DND-41 (cell line): ENCODE results near the gene GPC6.
"Not testable (repeated sequence)": the region's sequence is repeated elsewhere in the genome, so short reads cannot be mapped to it uniquely, and the experiment has no call there.

Source experiments
- ATAC-seq: fragments of 200-7000 bp; cut with Tn5 transposase; 3 replicates; pipeline ENCODE4 v1.9.1; 2021; ENCODE audit warnings: low read depth; ENCODE audit not compliant: insufficient read depth
- DNase-seq: peaks from one replicate; pipeline ENCODE4 v3.0.0-alpha.2; 2020
- H2AFZ ChIP-seq: 2 replicates; pipeline ENCODE4 v1.6.0; 2012; ENCODE audit warnings: low read depth, low read length
- H3K27ac ChIP-seq: 2 replicates; pipeline ENCODE4 v1.5.1; 2012; ENCODE audit warnings: low read length, inconsistent platforms
- H3K27me3 ChIP-seq: fragments of 200-600 bp; sonication (generic); 2 replicates; pipeline ENCODE4 v1.6.0; 2012; ENCODE audit warnings: low read length, mild to moderate bottlenecking, inconsistent platforms; ENCODE audit not compliant: insufficient read depth, poor library complexity
- H3K36me3 ChIP-seq: 2 replicates; pipeline ENCODE4 v1.5.1; 2012; ENCODE audit warnings: low read length, inconsistent platforms; ENCODE audit not compliant: insufficient read depth
- H3K4me1 ChIP-seq: 2 replicates; pipeline ENCODE4 v1.5.1; 2012; ENCODE audit warnings: mild to moderate bottlenecking, low read length; ENCODE audit not compliant: insufficient read depth
- H3K4me2 ChIP-seq: 2 replicates; pipeline ENCODE4 v1.6.0; 2012; ENCODE audit warnings: mild to moderate bottlenecking, moderate library complexity, low read length, inconsistent platforms; ENCODE audit not compliant: insufficient read depth
- H3K4me3 ChIP-seq, 2 experiments: fragments of 200-600 bp in 1 of 2; shearing (Covaris generic) in 1 of 2; 2 replicates each; pipeline ENCODE4 v1.5.1; 2012 to 2016; ENCODE audit warnings: inconsistent platforms in 2 of 2, low read length in 2 of 2, mild to moderate bottlenecking in 2 of 2, low read depth in 1 of 2, moderate library complexity in 1 of 2
- H3K79me2 ChIP-seq: 2 replicates; pipeline ENCODE4 v1.6.0; 2012; ENCODE audit warnings: low read length, inconsistent platforms; ENCODE audit not compliant: insufficient read depth
- H3K9ac ChIP-seq: 2 replicates; pipeline ENCODE4 v1.6.0; 2012; ENCODE audit warnings: low read depth, mild to moderate bottlenecking, inconsistent platforms, low read length, moderate library complexity
- H3K9me3 ChIP-seq: 2 replicates; pipeline ENCODE4 v1.5.1; 2012; ENCODE audit warnings: low read length, moderate library complexity, mild to moderate bottlenecking, inconsistent platforms; ENCODE audit not compliant: insufficient read depth, severe bottlenecking
- H4K20me1 ChIP-seq: 2 replicates; pipeline ENCODE4 v1.6.0; 2012; ENCODE audit warnings: low read length; ENCODE audit not compliant: insufficient read depth
- CTCF ChIP-seq: IDR thresholded peaks from 2 replicates; pipeline ENCODE4 v1.5.1; 2012; ENCODE audit warnings: borderline replicate concordance, low read length, moderate library complexity, mild to moderate bottlenecking; ENCODE audit not compliant: poor library complexity, severe bottlenecking; ENCODE audit errors: extremely low read depth
- EZH2 ChIP-seq: IDR thresholded peaks from 3 replicates; pipeline ENCODE4 v1.6.1; 2012; ENCODE audit warnings: borderline replicate concordance, low read depth, mild to moderate bottlenecking, moderate library complexity, low read length, inconsistent platforms; ENCODE audit not compliant: severe bottlenecking

The GPC6 gene

DNA sequence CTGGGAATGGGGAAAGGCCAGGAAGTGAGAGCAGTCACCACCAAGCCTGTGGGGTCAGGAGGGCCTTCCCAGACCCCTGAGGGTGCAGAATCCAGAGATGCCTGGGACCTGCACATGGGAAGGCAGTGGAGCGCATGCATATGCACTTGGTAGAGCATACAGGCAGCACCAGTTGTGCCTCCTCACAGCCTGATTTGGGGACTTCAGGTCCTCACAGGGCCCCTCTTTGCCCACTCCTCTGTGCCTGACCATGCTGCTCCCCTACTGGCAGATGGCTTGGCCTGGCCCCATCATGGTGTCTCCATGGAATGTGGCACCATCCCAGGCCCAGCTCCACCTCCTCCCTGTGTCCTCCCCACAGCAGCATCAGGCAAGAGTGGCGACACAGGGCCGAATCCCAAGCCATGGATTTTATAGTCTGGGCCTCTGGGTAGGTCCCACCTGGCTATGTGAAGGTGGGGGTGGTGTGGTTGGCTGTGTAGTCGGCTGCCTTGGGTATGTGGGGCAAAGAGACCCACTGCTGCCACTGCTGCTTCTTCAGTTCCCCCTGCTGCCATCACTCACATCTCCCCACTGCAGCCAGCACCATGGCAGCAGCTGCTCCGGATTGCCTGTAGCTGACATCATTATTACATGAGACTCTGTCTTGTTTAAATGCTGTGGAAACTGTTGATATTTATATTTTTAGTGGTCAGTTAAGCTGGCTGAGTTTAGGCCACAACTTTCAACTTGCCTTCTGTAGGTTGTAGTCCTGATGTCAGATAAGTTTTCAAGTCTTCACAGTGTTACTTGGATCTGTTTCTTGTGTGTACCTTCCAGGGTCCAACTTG, 247.0 kb downstream of the GPC6 start:
- no peak for TF ChIP-seq EZH2
- Histone ChIP-seq H3K27ac (no peak overlapping the region), H3K9ac (no peak overlapping the region), H3K9me3 (peaks cover 15% of the 10 kb centered on the region), H3K36me3 (no peaks in the 10 kb centered on the region), H4K20me1 (no peaks in the 10 kb centered on the region), H3K79me2 (no peaks in the 10 kb centered on the region), H3K4me1 (no peaks in the 10 kb centered on the region), H2AFZ (no peak overlapping the region), H3K4me2 (no peak overlapping the region), H3K4me3 (no peak overlapping the region), H3K27me3 (no peaks in the 10 kb centered on the region)
- DNase-seq (no peak), ATAC-seq (no peak)

DNA sequence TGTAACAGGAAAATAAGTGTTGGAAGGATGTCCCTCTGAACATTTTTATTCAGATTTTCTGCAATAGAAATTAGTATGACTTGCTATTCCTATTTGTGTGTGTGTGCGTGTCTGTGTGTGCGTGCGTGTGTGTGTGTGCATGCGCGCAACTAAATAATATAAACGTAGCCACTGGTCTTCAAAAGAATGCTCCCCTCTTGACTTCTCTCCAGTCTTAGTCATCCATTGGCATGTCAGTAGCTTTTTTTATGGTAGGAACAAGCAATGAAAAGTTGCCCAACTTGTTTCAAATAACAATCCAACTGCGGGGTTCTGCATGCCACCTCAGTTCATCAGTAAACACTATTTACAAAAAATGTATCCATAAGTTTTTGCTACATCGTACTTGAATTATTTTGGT, 249.6 kb downstream of the GPC6 start:
- H4K20me1 ChIP-seq: no peaks in the 10 kb centered on the region
- H2AFZ ChIP-seq: no peak overlapping the region
- DNase-seq (no peak), ATAC-seq (no peak)
- no peaks in the 10 kb centered on the region for H3K36me3 ChIP-seq
- H3K27ac ChIP-seq: no peak overlapping the region
- H3K9me3 ChIP-seq: peaks cover 15% of the 10 kb centered on the region
- no peaks in the 10 kb centered on the region for H3K79me2 ChIP-seq
- H3K4me3 ChIP-seq: no peak overlapping the region
- TF ChIP-seq CTCF (no peak), EZH2 (no peak)
- H3K4me2 ChIP-seq: no peak overlapping the region
- no peaks in the 10 kb centered on the region for H3K4me1 ChIP-seq
- no peak overlapping the region for H3K9ac ChIP-seq
- H3K27me3 ChIP-seq: no peaks in the 10 kb centered on the region

DNA sequence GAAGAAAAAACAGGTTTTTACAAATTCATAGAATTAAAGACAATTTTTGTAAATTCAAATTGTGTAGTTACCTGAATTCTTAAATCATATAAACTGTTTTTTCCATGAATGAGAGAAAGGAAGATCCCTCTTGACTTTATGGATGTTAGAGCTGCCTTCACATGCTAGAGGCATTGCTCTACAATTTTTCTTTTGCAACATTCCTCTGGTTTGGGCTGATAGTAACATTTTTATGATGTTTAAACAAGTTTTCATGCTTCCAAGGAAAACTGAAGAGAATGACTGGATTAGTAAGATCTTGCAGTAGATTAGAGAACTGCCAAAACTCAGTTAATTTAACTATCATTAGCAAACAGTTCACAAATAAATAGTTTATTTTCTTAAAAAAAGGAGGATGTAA, 250.6 kb downstream of the GPC6 start:
- no peaks in the 10 kb centered on the region for H3K36me3 ChIP-seq
- no peaks in the 10 kb centered on the region for H4K20me1 ChIP-seq
- H3K9me3 ChIP-seq: peaks cover 15% of the 10 kb centered on the region
- no peaks in the 10 kb centered on the region for H3K4me1 ChIP-seq
- H2AFZ ChIP-seq: no peak overlapping the region
- H3K79me2 ChIP-seq: no peaks in the 10 kb centered on the region
- ATAC-seq (no peak), DNase-seq (no peak)
- H3K9ac ChIP-seq: no peak overlapping the region
- no peak overlapping the region for H3K27ac ChIP-seq
- H3K27me3 ChIP-seq: no peaks in the 10 kb centered on the region
- no peak overlapping the region for H3K4me3 ChIP-seq
- TF ChIP-seq EZH2 (no peak), CTCF (no peak)
- no peak overlapping the region for H3K4me2 ChIP-seq

GRCh38 chr13:93480553-93481106, 254.0 kb downstream of the GPC6 start:
- no peak overlapping the region for H2AFZ ChIP-seq
- no peak for ATAC-seq
- H3K79me2 ChIP-seq: no peaks in the 10 kb centered on the region
- no peak overlapping the region for H3K9ac ChIP-seq
- H3K27me3 ChIP-seq: no peaks in the 10 kb centered on the region
- H4K20me1 ChIP-seq: no peaks in the 10 kb centered on the region
- H3K27ac ChIP-seq: no peak overlapping the region
- TF ChIP-seq EZH2: no peak
- TF ChIP-seq CTCF: no peak
- no peak overlapping the region for H3K4me2 ChIP-seq
- no peak for DNase-seq
- H3K9me3 ChIP-seq: no peaks in the 10 kb centered on the region
- H3K4me1 ChIP-seq: no peaks in the 10 kb centered on the region
- H3K4me3 ChIP-seq: no peak overlapping the region
- H3K36me3 ChIP-seq: no peaks in the 10 kb centered on the region

DNA sequence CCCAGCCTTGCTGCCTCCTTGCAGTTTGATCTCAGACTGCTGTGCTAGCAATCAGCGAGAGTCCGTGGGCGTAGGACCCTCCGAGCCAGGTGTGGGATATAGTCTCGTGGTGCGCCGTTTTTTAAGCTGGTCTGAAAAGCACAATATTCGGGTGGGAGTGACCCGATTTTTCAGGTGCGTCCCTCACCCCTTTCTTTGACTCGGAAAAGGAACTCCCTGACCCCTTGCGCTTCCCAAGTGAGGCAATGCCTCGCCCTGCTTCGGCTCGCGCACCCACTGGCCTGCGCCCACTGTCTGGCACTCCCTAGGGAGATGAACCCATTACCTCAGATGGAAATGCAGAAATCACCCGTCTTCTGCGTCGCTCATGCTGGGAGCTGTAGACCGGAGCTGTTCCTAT, 269.5 kb downstream of the GPC6 start:
- not testable (repeated sequence) for H3K4me2 ChIP-seq

More for the DNA sequence above, 269.5 kb downstream of the GPC6 start:
- H3K4me3 ChIP-seq, H4K20me1 ChIP-seq, DNase-seq, H3K27me3 ChIP-seq, H3K4me1 ChIP-seq, H3K9me3 ChIP-seq, H3K27ac ChIP-seq, H2AFZ ChIP-seq, ATAC-seq, H3K79me2 ChIP-seq, H3K9ac ChIP-seq, H3K36me3 ChIP-seq: not testable (repeated sequence)
